Breast epithelium (tissue), 3 donors: ENCODE data around the gene GPR142.

ENCODE experiments used
- POLR2A ChIP-seq: fragments of 450-650 bp; IDR thresholded peaks from one replicate; pipeline ENCODE4 v1.6.1; 2016; ENCODE audit warnings: antibody characterized with exemption, mild to moderate bottlenecking, moderate library complexity
- TF ChIP-seq, protein P1 (sequence below), 3 donors: fragments of 450-650 bp; IDR thresholded peaks; one replicate each; pipeline ENCODE4 v1.5.1; 2016 to 2017; ENCODE audit warnings: antibody characterized with exemption in 3 of 3, mild to moderate bottlenecking in 3 of 3, moderate library complexity in 3 of 3

DNA sequence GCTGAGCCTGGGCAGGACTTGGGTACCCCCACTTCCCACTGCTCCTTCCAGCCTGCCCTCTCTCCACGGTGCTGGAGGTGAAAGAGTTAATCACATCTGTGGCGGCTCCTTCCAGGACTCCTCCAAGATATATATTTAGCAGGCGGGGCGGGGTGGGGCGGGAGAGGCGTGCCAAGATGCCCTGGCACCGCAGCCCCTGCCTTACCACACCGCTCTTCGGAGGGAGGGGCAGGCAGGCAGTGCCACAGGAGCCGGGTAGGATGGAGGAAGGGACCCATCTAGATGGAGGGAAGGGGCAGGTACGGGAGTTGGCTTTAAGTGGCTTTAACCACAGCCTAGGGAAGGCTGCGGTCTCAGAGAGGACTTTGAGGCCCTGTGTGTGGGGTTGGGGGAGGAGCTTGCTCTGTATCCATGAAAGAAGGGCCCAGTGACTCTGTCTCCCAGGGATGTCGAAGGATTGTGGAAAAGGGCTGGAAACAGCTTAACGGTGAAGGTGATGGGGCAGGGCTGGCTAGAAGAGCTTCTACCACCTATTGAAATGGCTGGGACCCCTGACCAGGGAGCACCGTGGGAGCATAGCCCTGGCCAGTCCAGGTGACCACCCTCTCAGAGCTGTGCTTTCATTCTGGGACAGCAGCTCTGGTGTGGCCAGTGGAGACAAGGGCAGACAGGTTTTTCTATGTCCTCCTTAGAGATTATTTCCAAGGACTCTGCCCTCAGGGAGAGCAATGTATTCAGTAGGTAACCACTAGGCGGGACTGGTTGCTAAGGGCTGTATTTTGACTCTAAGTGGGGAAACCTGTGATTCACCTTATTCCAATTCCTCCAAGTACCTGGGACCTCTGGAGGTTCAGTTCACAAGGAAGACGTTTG, 13.0 kb downstream of the GPR142 start:
- TF ChIP-seq, protein P1, sequence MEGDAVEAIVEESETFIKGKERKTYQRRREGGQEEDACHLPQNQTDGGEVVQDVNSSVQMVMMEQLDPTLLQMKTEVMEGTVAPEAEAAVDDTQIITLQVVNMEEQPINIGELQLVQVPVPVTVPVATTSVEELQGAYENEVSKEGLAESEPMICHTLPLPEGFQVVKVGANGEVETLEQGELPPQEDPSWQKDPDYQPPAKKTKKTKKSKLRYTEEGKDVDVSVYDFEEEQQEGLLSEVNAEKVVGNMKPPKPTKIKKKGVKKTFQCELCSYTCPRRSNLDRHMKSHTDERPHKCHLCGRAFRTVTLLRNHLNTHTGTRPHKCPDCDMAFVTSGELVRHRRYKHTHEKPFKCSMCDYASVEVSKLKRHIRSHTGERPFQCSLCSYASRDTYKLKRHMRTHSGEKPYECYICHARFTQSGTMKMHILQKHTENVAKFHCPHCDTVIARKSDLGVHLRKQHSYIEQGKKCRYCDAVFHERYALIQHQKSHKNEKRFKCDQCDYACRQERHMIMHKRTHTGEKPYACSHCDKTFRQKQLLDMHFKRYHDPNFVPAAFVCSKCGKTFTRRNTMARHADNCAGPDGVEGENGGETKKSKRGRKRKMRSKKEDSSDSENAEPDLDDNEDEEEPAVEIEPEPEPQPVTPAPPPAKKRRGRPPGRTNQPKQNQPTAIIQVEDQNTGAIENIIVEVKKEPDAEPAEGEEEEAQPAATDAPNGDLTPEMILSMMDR (IDR thresholded peaks at IDR 0.05) = peak in 2 of 3 donors; percentile 28 to 34
- TF ChIP-seq POLR2A = no peak
